ENCODE results near the gene FAM3D. TPM values are rescaled to one million over a fixed set of nuclear protein-coding genes. Genes with fewer than 3 reads are reported as not detected.
"Not testable (repeated sequence)": the region's sequence is repeated elsewhere in the genome, so short reads cannot be mapped to it uniquely, and the experiment has no call there.

The FAM3D gene, protein sequence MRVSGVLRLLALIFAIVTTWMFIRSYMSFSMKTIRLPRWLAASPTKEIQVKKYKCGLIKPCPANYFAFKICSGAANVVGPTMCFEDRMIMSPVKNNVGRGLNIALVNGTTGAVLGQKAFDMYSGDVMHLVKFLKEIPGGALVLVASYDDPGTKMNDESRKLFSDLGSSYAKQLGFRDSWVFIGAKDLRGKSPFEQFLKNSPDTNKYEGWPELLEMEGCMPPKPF
- total RNA-seq: not detected

GRCh38 chr3:58666683-58667082 is at the start of gene FAM3D:
Gene FAM3D (minus strand): TSS chr3:58666774. CDS start chr3:58655563, 11,211 bp downstream.
- H3K4me3 ChIP-seq: peak within 1 kb of the TSS in 1 of 4 donors; percentile 17
- no peak for DNase-seq (ENCODE audit: low spot score in 2 of 2)
- H3K9me3 ChIP-seq: no peaks in the 10 kb centered on the region
- H3K4me1 ChIP-seq: no peaks in the 10 kb centered on the region
- no peaks in the 10 kb centered on the region for H3K27me3 ChIP-seq
- peak within 1 kb of the TSS in 1 of 4 donors; percentile 68 for H3K27ac ChIP-seq
- TF ChIP-seq CTCF (IDR thresholded peaks at IDR 0.05) (no peak), POLR2A (IDR thresholded peaks at IDR 0.05) (no peak), EP300 (IDR thresholded peaks at IDR 0.05) (no peak)
- WGBS, 2 donors: 43 to 76% methylated on average over 6 of the region's 6 CpGs
- H3K36me3 ChIP-seq: no peaks in the 10 kb centered on the region

- Histone ChIP-seq H3K4me3 (no peak overlapping the region), H3K9me3 (no peaks in the 10 kb centered on the region), H3K27ac (no peak overlapping the region), H3K4me1 (no peaks in the 10 kb centered on the region), H3K27me3 (no peaks in the 10 kb centered on the region), H3K36me3 (no peaks in the 10 kb centered on the region)
- 72 to 82% methylated on average over 3 of the region's 3 CpGs for WGBS, 2 donors
- DNase-seq (ENCODE audit: low spot score in 2 of 2): no peak
- TF ChIP-seq POLR2A (IDR thresholded peaks at IDR 0.05) (no peak), EP300 (IDR thresholded peaks at IDR 0.05) (no peak), CTCF (IDR thresholded peaks at IDR 0.05) (no peak)
Measured at GRCh38 chr3:58713715-58714401, 47.3 kb upstream of the FAM3D start.

DNA sequence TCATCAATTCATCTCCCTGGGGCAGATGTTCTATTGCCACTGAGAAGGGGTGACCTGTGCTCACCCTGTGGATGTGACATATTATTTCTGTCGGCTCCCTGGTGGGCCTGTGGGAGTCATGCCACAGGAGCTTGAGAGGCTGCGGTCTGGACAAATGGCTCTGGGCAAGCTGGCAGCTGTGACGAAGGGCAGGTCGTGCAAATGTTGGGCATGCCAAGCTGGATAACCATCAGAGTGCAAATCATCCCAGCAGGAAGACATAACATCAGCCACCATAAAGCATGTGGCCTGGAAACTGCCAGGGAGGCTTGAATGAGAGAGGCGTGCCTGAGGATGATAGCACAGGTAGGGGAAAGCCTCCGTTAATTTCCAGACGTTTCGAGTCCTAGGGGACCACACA is 45.3 kb upstream of the FAM3D start:
- Histone ChIP-seq H3K27me3 (no peaks in the 10 kb centered on the region), H3K36me3 (no peaks in the 10 kb centered on the region), H3K27ac (no peak overlapping the region), H3K4me1 (no peaks in the 10 kb centered on the region), H3K4me3 (no peak overlapping the region), H3K9me3 (no peaks in the 10 kb centered on the region)
- WGBS, 2 donors: 77 to 81% methylated on average over 8 of the region's 8 CpGs
- TF ChIP-seq POLR2A (IDR thresholded peaks at IDR 0.05) (no peak), CTCF (IDR thresholded peaks at IDR 0.05) (no peak), EP300 (IDR thresholded peaks at IDR 0.05) (no peak)
- no peak for DNase-seq (ENCODE audit: low spot score in 2 of 2)

DNA sequence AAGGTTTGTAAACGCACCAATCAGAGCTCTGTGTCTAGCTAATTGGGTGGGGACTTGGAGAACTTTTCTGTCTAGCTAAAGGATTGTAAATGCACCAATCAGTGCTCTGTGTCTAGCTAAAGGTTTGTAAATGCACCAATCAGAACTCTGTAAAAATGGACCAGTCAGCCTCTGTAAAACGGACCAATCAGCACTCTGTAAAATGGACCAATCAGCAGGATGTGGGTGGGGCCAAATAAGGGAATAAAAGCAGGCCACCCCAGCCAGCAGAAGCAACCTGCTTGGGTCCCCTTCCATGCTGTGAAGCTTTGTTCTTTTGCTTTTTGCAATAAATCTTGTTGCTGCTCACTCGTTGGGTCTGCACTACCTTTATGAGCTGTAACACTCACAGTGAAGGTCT is 42.4 kb upstream of the FAM3D start:
- not testable (repeated sequence) for DNase-seq (ENCODE audit: low spot score in 2 of 2); H3K4me1 ChIP-seq; H3K9me3 ChIP-seq; H3K4me3 ChIP-seq; H3K27me3 ChIP-seq; H3K36me3 ChIP-seq; H3K27ac ChIP-seq
- WGBS, 2 donors: 73 to 83% methylated on average over 3 of the region's 3 CpGs

DNA sequence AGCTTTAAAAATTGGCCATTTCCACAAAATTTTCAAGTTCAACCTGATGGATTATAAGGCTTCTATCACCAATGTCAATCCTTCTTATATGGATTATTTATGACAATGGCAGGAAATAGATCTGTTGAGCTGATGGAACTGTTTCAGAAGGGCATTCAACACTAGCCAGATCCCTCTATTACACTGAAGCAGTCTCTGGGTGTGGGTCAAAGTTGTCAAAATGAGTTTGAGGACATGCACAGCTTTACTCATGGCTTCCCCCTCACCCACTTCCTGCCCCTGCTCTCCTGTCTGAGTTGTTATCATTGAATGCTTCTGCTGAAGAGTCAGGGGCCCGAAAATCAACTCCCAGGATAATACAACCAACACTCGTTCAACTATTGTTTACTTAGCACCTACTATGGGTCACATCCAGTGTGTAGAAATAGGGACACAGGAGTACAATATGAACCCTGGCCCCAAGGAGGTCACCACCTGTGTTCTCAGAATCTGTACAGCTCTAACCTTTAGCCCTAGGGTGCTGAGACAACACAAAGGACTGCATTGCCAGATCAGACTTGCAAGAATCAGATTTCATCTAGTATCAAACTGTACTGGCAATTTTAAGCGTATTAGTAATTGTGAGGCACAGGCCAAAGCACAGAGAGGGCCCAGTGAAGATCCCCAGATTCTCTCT is 41.7 kb upstream of the FAM3D start:
- H3K27me3 ChIP-seq: no peaks in the 10 kb centered on the region
- no peaks in the 10 kb centered on the region for H3K4me1 ChIP-seq
- DNase-seq (ENCODE audit: low spot score in 2 of 2): no peak
- H3K27ac ChIP-seq: no peak overlapping the region
- H3K36me3 ChIP-seq: no peaks in the 10 kb centered on the region
- H3K9me3 ChIP-seq: no peaks in the 10 kb centered on the region
- no peak overlapping the region for H3K4me3 ChIP-seq
- TF ChIP-seq EP300 (IDR thresholded peaks at IDR 0.05): no peak
- TF ChIP-seq POLR2A (IDR thresholded peaks at IDR 0.05): no peak
- TF ChIP-seq CTCF (IDR thresholded peaks at IDR 0.05): no peak
- WGBS, 2 donors: 70 to 74% methylated on average over 3 of the region's 3 CpGs

All from tibial nerve (tissue), 4 donors.